Measurements from ENCODE around the gene MAPKAP1.

The MAPKAP1 gene

DNA sequence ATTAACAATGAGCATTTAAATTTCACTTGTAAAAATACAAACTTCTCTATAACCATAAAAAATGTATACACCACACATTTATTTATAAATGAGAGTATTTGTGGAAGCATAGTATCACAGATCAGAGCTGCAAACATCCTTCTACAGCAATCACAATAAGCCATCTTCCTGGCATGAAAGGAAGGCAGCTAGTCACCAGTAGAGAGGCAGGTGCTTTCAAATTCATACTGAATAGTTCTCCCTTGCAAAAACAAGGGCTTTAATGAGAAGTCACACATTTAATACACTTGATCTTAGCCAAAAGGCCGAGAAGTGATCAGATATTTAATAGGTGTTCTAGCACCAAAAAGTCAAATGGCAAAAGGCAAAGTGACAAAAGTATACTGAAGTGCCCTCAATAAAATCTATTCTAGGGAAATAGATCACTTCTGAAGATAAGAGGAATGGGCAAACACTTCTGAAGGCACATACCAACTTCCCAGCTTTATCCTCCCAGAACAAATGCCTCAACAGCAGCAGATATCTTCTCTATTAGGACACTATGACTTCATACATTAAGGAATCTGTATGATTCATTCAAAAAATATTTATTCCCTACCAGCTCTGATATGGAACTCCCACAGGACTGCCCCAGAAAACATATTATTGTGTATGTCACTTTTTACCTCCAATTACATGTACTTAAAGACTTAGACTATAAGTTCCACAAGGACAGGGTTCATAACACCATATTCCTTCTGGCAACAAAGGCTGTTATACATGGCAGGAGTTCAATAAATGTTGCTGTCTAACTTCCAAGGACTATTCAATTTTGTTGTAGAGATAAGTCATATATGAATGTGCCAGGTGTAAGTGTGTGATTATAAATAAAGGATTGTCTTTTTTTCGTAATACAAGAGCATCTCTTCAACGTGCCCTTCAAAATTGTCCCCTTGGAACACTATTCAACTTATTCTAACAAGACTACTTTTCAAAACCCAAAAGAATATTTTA lies 31.7 kb downstream of the MAPKAP1 start:
- DNase-seq = peak; percentile 93

DNA sequence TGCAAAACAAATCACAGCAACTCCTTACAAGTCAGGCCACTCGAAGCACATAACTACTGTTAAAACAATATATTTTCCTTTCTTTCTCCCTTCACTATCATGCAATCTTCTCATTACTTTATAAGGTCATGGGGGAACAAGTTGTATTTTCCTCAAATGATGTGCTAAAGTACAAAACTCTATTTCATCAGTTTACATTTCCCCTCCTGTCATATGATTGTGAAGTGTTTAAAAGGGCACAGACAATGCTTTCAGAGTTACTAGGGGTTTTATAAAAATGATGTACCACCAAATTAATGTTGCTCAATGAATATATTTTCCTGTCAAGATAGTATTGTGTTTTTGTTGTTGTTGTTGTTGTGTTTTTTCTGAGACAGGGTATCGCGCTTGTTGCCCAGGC lies 34.1 kb downstream of the MAPKAP1 start:
- no peak for DNase-seq

DNA sequence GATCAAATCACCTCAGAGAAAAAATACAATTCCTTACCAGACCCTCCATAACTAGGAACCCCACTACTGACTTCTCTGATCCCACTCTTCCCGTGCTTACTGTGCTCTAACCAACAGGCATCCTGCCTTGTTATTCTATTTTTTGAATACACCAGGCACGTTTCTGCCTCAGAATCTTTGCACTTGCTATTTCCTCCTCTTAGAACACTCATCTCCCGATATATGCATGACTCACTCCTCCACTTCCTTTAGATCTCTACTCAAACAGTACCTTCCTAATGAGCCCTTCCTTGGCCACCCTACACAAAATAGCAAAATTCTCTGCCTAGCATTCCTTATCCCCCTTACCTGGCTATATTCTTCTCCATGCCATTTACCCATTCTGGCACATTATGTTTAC lies 43.9 kb downstream of the MAPKAP1 start:
- peak; percentile 71 for DNase-seq

DNA sequence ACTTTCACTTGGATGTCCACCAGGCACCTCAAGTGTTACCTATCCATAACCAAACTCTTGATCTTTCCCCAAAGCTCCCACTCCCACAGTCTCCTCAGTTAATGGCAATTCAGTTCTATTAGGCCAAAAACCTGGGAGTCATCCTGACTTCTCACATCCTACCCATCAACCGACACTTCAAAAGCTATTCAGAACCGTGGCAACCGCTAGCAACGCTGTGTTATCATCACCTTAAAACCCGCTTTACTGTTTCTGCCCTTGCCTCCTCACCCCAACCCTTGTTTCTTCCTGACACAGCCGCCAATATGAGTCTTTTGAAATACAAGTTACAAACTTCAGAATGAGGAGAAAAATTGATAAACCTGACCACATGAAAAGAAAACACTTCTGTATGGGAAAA lies 46.5 kb downstream of the MAPKAP1 start:
- no peak for DNase-seq

DNA sequence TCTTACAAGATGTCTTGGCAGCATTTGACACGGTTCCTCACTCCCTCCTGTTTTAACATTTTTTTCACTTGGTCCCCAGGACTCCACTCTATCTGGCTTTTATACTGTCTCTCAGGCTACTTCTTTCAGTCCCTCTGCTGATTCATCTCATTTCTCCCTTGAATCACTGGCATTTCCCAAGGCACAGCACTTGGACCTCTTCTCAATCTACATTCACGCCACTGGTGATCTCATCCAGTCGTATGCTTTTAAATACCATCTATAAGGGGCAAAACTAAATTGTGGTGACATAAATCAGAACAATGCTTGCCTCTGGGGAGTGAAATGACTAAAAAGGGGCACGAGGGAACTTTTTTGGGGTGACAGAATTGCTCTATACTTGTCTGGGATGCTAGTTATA lies 47.1 kb downstream of the MAPKAP1 start:
- peak; percentile 92 for DNase-seq

DNA sequence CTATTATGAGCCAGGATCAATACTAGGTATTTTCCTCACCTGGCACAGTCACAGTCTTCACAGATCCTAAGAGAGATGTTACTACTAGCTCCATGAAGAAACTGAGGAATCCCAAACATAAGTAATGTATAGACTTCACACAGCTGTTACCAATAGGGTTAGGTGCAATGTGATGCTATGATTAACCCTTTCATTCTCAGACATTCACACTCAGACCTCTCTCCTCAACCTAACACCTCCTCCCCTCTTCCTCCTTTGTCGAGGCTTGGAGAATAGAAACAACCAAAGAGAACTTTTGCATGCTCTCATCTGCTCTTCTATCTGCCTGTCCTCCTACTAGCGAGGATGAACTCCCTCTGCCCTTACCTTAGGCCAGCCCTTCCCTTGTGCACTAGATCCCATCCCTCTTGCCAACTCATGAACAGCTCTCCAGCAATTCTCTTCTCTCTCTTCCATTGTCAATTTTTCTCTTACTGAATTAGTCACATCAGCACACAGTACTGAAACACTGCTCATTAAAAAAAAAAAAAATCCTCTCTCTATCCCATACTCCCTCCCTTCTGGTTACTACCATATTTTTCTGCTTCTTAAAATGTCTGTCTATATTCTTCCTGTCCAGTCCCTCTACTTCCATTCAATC lies 47.7 kb downstream of the MAPKAP1 start:
- DNase-seq = peak; percentile 31

DNA sequence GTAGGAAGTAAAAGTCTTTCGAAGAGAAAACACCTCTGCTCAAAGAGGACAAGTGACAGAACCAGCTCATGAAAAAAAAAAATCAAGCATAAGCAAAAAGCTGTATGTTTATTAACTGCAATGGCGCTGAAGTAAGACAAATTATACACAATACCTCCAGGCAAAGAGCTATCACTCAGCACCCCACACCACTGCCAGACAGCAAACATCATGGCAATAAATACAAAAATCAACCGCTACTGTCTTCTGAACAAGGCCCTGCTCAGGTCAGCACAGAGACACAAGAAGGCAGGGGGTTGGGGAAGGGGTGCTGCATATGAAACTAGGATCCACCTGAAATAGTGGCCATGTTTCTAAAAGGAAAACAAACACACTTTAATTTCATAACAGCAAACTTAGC lies 50.4 kb downstream of the MAPKAP1 start:
- DNase-seq = no peak

DNA sequence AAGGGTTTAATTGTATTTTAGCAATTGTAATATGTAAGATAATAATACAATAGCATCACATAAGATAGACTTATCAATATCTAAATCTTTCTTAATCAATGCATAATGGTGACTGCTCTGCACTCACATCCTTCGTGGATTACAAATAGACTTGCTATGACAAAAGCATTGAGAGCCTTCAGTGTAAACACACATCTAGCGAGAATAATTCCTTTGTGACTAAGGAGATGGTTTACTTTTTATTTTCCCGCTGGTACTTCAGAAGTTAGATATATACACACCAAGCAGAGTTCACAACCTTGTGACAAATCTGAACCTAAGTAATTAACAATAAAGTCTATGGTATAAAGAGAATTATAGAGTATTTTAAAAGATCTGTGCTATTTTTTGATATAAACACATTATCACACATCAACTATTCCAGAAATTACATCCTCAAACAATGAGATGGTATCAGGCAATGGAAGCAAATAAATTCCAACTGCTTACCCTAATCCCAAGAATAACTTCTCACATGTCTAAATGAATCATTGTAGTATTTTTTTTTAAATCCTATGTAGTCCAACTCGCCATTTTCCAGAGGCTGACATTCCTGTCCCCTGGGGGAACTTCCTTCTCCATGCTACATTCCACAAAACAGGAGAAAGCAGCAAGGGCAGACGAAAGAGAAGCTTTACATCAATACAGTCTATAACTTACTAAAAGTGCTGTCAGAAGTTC lies 51.2 kb downstream of the MAPKAP1 start:
- peak; percentile 94 for DNase-seq

DNA sequence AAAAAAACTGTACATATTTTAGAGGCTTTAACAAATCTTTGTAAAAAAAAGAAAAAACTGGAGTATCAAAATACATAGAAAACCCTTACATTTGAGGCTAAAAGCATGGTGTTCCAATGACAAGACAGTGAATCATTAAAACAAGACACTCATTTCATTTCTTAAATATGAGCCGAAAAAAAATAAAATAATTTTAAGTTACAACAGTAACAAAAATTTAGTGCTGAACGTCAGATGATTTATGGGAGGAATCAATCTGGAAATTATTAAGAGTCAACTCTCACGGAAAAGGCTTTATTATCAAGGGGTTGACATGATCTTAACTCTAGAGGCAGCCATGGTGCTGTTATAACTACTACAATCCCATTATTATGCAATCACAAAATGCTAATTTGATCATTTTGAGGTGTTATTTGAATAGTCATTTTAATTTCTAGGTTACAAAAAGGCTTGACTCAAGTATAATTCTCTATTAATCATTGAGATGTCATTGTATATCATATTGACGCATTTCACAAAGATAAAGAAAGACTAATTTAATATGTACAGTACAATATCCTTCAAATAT lies 51.9 kb downstream of the MAPKAP1 start:
- DNase-seq = peak; percentile 73

DNA sequence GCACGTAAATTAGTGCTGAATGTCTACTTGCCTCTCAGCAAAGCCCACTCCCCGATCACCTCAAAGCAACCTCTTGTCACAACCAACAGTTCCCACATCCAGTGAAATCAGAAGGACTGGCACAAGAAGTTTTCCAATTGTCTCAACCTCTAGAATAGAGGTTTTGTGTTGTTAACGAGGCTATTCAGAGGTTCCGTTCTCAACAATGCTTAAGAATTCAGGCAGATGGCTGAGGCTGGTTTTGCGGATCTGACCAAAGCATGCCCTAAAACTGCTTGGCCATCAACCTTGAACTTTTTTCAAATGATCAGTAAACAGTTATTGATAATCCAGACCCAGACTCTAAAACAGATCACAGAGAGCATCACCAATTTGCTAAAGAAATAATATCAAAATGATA lies 52.9 kb downstream of the MAPKAP1 start:
- DNase-seq = no peak

DNA sequence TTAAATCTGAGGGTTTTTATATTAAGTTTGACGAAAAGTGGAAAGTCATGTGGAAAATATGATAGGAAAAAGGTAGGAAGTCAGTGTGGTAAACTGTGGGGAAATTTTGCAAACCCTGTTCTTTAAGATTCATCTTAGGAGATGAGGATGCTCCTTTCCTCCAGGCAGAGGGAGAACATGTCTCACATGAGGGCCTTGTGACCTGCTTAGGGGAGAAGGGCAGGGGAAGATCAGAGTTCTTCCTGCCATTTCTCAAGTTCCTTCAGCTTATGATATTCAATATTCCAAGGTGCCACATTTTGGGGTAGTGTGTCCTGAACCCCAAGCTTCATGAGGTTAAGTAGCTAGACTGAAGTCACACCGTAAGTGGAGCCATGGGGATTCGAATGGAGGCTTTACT lies 53.7 kb downstream of the MAPKAP1 start:
- no peak for DNase-seq

DNA sequence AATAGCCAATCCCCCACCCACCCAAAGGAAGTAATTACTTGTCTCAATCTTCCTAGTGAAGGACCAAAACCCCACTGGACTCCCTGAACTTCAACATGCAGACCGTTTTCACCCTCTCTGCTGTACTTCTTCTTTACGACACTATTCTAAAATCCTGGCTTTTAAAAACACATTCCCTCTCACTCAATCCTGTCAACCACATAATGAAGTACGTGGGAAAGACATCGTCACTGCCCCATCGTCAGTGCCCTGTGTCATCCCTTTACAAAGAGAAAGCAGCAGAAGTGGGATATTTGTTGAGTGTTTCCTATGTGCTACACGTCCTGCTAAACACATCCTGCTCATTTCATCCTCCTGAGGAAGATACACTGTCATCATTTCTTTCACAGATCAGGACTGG lies 54.2 kb downstream of the MAPKAP1 start:
- no peak for DNase-seq

DNA sequence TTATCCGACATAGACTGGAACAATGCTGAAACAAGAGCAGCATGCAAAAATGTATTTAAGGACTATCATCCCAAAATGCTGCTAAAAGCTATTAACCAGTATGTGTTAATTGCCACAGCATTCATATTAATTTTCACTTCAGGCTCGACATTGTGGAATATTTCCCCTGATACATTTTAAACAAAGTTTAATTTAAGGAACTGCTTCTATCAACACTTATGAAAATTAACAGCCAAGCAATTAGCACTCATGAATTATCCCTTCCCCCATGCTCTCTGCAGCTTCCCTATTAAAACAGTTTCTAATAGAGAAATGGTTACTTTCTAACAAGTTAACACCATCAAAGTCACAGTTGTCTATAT lies 54.8 kb downstream of the MAPKAP1 start:
- DNase-seq = no peak

DNA sequence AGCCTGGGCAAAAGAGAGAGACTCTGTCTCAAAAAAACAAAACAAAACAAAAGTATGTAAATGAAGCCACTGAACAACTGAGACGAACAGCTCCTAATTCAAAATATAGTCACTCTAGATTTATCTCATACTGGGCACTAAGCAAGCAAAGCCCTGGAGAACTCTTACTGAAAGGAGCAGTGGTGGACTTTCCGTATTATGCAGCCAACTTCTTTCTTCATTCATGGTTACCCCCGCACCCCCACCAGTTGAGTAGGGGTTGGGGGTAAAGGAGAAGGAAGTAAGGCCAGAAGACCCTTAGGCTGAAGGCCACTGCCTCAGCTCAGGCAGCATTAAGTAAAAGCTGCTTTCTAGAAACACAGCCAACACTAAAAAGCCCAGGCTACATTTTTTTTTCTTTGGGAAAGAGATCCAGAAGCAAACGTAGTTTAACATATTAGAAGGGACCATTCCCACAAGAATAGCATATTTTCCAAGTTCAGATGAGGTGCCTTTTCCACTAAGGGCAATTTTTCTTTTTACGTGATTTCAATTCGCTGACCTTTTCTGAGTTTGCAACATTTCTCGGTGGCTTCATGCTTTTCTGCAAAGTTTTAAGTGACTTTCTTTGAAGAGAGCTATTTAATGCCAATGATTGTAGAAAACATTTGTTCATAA lies 55.3 kb downstream of the MAPKAP1 start:
- DNase-seq = no peak

DNA sequence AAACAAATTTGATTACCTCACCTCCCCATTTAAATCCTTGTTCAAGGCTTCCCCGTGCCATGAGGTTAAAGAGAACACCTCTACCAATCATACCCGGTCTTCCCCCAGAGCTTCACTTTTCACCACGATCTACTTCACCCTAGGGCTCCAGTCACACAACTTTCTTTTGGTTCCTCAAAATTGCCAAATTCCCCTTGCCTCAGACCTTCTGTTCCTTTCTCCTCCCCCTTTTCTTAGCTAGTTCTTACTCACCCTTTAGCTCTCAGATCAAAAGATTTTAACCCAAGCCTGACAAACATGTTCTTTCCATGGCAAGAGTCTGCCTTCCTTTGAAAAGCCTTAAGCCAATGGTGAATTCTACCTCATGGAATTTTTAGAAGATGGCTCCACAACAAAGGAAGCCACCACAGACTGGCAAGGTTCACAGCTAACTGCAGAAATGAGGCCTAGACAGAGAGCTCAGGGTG lies 56.7 kb downstream of the MAPKAP1 start:
- DNase-seq = peak; percentile 70

DNA sequence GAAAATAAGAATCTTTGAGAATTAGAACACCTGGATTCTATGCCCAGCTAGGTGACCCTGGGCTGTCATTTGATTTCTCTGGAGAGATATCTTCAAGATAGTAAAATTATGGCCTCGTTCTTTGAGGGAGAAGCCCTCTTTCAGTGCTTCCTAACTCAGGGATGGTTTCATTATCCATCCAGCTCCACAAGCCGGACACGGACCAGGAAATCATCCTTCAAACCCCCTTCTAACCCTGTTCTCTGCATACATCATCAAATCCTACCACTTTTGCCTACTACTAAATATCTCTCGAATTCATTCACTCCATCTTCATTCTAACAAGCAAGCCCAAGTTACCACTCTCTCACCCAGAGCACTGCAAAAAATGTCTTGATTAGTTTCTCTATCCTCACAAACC lies 57.2 kb downstream of the MAPKAP1 start:
- DNase-seq = no peak

DNA sequence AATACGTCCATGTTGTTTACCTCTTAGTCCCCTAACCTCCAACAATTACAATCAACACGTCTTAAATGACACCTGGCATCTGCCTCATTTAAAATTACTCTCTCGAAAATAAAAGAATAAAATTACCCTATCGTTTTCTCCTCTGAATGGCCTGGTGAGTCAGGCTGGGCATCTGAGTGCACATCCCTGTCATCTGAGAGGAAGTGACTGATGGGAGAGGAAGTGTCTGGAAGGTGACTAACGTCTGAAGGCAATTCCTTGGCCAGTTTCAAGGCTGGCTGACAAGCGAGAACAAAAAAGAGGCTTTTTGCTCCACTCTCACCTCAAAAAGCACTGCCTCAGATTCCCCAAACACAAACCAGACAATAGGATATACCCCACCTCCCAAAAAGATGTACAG lies 57.7 kb downstream of the MAPKAP1 start:
- DNase-seq = peak; percentile 97

DNA sequence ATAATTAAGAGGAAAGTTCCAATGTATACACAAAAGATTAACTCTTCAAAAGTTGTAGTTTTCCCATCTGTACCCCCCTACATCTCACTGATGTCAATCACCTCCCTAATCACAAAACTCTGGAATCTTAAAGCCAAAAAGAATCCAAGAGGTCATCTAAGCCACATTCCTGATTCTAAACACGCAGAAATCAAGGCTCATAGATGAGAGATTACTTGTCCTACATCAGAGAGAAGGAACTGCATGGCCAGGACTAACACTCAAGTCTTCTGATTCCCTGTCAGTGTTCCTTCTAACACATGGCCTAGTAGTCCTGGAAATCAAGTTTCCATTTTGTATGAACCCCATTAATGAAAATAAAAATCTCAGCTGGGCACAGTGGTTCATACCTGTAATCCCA lies 58.7 kb downstream of the MAPKAP1 start:
- DNase-seq = no peak

DNA sequence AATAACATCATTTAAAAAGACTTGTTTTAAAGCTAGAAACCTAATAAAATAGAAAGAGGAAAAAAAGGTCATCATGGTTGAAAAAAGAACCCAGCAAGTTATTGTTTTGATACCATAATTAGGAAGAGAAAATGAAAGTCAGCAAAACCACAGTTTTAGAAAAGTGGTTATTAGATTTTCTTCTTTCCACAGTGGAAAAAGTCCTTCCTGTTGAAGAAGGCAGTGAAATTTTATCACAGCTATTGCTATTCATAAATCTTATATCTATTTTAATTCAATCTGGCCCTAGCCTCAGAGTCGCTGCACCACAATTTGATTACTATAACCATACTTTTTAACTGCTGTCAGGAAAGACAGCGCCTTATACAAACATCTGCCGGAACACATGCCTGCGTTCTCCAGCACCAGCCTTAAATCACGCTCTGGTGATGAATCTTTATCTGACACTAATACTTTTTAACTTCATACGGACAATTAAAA lies 60.3 kb downstream of the MAPKAP1 start:
- no peak for DNase-seq

DNA sequence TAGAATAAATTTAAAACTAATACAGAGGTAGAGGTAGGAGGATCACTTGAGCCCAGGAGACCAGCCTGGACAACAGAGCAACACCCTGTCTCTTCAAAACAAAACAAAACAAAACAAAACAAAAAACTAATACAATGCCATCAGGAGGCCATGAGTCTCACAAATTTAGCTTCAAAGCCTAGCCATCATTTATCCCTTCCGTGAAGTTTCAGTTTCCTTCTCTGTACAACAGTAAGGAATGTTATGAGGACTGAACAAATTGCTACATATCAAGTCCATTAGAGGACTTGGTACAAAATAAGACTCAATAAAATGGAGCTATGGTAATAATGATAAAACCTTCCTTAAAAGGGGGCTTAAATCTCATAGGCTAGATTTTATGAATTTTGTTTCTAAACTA lies 60.8 kb downstream of the MAPKAP1 start:
- no peak for DNase-seq

DNA sequence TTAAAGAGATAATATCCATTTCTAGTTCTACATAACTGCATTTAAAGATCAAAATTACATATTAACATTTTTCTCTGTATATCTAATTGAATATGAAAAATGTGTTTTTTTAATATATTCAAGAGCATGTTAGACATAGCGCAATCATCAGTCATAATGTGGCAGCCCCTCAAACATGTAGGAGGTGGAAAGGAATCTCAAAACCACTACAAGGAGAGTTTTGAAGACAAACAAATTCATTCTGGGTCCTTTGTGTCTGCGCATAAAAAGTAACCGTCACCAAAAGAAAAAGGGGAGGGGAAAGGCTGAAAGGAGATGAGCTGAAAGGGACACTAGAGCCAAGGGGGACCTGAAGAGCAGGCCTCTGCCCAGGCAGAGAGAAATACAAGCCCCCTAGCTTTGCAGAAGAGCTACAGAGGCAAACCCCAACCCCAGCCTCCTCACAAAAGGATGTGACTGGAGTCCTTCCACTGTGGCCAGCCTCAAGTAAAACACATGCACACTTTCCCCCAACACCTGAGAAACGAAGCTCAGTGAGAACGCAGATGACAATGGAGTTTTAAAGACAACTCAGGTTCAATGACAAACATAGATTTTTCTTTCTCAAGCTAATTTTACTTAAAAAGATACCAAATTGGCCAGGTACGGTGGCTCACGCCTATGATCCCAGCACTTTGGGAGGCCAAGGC lies 62.0 kb downstream of the MAPKAP1 start:
- DNase-seq = peak; percentile 35

DNA sequence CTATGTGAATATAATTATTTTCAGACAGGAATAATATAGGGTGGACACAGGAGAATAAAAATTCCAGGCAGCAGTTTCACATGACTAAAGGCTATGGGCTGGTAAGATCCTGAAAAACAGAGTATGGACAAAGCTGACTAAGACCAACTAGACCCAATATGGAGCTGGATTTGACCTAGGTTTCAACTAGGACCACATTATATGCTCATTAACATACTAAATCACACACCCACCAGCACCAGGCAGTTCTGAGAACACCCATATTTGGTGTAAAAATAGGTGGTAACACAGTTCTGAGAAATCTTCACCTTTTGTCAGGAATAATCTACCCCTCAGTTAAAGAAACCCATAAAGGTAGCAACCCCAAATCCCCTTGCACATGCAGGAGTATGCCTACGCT lies 64.7 kb downstream of the MAPKAP1 start:
- DNase-seq = no peak

Measured in fibroblast of skin of back (primary cell).